ENCODE measurements around the gene SPSB2. TPM values are rescaled to one million over a fixed set of nuclear protein-coding genes. Genes with fewer than 3 reads are reported as not detected.

The SPSB2 gene
- polyA plus RNA-seq, 1 donor = 9.2 TPM

GRCh38 chr12:6852651-6853354 is 20.3 kb downstream of the SPSB2 start:
- DNase-seq = no peak

DNA sequence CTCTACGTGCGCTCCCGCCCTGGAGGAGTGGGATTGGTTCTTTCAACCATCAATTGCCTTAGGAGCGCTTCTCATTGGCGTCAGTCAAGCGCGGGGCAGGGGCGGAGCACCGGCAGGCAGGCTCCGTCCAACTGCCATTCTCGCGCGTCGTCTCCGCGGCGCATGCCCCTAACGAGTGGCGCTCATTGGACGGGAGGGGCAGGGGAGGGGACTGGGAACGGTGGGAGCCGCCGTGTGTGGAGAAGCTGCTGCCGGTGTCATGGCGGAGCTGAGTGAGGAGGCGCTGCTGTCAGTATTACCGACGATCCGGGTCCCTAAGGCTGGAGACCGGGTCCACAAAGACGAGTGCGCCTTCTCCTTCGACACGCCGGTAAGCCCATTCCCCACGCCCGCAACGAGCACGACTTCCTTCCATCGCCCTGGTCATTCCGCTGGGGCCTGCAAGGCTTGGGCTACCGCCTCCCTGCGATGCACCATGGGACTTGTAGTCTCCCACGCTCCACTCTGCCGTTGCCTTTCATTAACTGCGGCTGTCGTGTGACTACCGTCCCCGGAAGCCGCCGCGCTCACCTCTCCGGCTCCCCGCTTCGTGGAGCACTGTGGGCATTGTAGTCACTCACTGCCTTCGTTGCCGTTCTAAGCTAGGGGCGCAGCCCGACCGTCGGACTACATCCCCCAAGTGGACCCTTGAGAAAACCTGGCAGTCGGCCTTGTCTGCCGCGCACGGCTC is 21.0 kb downstream of the SPSB2 start, which contains the start of gene USP5:
USP5 (plus strand) TSS at position 230 of the 730 bp plus-strand sequence; CDS start at position 260, 30 bp downstream.
- peak; percentile 99 for DNase-seq

DNA sequence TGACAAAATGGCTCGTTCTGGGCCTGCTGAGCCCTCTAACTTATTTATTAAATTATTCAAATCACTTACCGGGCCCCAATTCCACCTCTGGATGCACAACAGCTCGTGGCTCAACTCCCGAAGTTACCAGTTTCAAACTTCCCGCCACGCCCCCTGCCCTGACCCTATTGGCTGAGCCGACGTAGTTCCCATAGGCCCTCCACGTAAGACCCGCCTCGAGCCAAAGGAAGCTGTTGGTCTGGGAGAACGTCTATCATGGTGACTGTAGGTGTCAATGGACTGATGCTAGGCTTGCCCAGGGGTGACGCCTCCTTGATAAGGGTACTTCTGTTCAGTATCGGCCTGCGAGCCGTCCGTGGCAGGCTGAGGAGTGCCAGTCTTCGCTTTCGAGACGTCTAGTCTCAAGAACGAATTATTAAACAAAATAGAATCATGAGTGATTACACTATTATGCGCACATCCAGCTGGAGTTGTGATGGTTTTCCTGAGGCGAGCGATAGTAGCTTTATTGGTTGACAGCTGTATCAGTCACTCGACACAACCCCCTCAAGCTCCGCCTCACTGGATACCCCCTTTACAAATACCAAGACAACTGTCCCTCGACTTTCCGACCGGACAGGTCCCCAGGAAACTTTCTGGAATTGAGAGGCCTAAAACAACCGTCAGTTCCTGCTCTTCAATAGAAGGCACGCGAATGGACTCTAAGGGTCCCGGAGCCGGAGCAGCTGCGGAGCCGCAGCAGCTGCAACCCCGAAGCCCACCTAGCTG is 21.8 kb downstream of the SPSB2 start, which contains the start of gene CDCA3:
CDCA3 (minus strand) TSS at position 134 of the 768 bp plus-strand sequence. CDS start 334 bp downstream, outside the sequence.
- DNase-seq = peak; percentile 95

GRCh38 chr12:6850796-6851152 is 22.3 kb downstream of the SPSB2 start:
- DNase-seq = no peak

- DNase-seq = no peak
Measured at GRCh38 chr12:6849976-6850560, 23.0 kb downstream of the SPSB2 start.

DNA sequence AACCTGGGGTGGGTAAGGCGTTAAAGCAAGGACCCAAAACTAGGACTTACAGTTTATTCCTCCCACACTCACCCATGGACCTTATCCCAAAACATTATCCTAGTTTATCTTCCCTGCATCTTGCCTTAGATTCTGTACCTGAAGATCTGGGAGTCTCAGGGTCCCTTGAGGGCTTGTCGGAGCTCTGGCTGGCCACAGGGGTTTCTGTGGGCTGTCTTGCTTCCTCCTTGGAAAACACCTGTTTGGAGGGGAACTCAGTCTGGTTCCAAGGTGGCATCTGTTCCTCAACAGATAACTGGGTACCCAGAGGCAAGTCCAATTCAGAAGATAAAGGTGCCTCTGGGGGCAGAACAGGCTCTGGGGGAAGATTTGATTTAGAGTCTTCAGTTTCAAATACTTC is 23.7 kb downstream of the SPSB2 start:
- DNase-seq = no peak

- no peak for DNase-seq
Measured at GRCh38 chr12:6847676-6848075, 25.4 kb downstream of the SPSB2 start.

GRCh38 chr12:6846316-6846869 is 26.7 kb downstream of the SPSB2 start:
- no peak for DNase-seq

DNA sequence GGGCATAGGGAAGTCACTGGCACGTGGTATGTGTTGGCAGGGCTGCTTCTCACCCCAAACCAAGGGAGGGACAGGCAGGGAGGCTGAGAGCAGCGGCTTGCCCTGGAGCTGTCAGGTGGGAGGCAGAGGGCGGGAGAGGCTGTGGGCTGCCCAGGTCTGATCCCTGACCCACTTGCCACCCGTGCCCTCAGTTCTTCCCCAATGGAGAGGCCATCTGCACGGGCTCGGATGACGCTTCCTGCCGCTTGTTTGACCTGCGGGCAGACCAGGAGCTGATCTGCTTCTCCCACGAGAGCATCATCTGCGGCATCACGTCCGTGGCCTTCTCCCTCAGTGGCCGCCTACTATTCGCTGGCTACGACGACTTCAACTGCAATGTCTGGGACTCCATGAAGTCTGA is 27.7 kb downstream of the SPSB2 start:
- DNase-seq = no peak

DNA sequence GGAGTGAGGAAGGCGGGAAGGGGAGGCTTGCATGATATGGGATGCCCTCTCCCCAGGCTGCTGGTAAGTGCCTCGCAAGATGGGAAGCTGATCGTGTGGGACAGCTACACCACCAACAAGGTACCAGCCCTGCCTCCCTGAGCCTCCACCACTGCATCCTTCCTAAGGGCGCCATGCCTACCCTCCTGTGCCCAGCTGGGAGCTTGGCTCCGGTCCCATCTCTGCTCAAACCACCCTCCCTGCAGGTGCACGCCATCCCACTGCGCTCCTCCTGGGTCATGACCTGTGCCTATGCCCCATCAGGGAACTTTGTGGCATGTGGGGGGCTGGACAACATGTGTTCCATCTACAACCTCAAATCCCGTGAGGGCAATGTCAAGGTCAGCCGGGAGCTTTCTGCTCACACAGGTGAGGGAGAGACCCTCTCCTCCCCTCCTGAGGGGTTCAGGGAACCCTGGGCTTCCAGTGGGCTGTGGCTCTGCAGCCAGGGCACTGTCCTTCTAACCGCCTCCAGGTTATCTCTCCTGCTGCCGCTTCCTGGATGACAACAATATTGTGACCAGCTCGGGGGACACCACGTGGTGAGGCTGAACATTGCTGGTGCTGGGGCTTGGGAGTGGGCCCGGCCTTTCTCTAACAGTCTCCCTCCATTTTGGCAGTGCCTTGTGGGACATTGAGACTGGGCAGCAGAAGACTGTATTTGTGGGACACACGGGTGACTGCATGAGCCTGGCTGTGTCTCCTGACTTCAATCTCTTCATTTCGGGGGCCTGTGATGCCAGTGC is 29.8 kb downstream of the SPSB2 start:
- DNase-seq = no peak

- no peak for DNase-seq
Measured at GRCh38 chr12:6842075-6842474, 31.0 kb downstream of the SPSB2 start.

- no peak for DNase-seq
Measured at GRCh38 chr12:6840761-6841515, 32.2 kb downstream of the SPSB2 start, which contains the start of gene GNB3. TSS of gene GNB3 (plus strand) at chr12:6840925. CDS start at chr12:6841288, 363 bp downstream.

DNA sequence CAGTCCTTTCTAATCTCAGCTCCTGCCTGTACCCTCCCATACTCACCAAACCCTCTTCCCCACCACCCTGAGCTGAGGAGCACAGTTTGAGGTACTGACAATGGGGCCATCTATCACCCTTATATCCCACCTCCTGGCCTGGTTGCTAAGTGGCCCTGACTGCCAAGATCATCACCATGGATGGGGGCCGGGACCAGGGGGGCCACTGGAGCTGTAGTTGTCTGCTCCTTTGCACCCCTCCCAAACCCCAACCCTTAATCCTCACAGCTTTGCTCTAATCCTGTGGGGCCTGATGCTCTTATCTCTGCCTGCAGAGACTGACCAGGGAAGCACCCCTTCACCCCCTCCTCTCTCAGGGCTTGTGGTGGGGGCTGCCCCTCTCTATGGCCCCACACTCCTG is 32.8 kb downstream of the SPSB2 start:
- no peak for DNase-seq

DNA sequence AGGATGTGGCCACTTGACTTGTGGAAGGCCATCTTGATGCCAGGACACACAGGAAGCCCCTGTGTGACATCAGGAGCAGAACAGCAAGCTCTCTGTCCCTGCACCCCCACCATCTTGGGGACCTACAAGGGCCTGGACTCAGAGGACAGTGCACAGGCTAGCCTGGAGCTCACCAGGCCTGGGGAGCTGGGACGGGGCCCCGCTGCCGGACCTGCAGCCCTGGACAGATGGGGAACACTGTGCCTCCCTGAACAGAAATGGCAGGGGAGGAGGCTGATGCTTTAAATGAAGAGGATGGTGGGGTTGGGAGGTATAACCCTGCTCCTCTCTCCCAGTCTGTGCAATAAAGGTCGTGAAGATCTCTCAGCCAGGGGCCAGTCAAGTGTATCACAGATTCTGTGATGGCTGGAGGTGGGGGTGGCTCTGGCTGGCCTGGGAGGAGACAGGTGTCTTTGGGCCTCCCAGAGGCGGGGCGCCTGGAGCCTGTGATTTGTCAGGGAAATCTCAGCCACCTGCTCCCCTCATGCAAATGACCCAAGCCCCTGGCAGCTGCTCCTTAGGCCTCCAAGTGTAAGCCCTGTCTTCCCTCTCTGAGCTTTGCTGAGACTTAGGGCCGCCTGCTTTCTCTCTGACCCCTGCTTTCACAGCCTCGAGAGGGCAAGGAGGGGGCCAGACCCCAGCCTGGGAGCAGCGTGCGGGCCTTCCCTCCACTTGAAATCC is 33.5 kb downstream of the SPSB2 start:
- DNase-seq = no peak

- DNase-seq = no peak
Measured at GRCh38 chr12:6838854-6839253, 34.2 kb downstream of the SPSB2 start.

DNA sequence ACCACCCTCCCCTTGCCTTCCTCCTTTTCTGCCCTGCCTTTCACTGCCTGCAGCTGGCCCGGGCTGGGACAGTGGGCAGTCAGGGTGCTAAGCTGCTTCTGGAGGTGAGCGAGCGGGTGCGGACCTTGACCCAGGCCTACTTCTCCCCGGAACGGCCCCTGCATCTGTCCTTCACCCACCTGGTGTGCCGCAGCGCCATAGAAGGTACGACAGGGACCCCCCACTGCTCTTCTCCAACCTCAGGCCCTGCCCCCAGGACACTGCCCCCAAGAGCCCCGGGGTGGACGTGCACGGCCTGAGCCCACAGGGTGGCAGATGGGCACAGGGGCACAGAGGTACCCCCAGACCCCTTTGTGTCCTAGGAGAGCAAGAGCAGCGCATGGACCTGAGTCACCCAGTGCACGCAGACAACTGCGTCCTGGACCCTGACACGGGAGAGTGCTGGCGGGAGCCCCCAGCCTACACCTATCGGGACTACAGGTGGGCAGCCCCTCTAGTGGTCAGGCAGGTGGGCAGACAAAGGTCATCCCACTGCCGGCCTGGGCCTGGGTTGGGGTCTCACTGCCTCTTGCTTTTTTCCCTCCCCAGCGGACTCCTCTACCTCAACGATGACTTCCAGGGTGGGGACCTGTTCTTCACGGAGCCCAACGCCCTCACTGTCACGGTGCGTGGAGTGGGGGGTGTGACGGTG is 35.6 kb downstream of the SPSB2 start:
- no peak for DNase-seq

GRCh38 chr12:6836851-6837250 is 36.3 kb downstream of the SPSB2 start:
- no peak for DNase-seq

GRCh38 chr12:6834873-6835272 is 38.2 kb downstream of the SPSB2 start:
- no peak for DNase-seq

GRCh38 chr12:6834254-6834653 is 38.8 kb downstream of the SPSB2 start:
- no peak for DNase-seq
